Osteoblast (primary cell): ENCODE measurements around the gene KISS1. TPM values are rescaled to one million over a fixed set of nuclear protein-coding genes. Genes with fewer than 3 reads are reported as not detected.

Experiments used
- DNase-seq: peaks from one replicate; pipeline ENCODE4 v3.0.0; 2011; ENCODE audit warnings: low spot score, mixed read lengths; ENCODE audit not compliant: insufficient read length; ENCODE audit errors: missing footprints
- H2AFZ ChIP-seq: 2 replicates; pipeline ENCODE4 v1.6.0; 2011; ENCODE audit warnings: mild to moderate bottlenecking, low read length
- H3K27ac ChIP-seq: 2 replicates; pipeline ENCODE4 v1.5.1; 2011; ENCODE audit warnings: mild to moderate bottlenecking, low read depth, low read length, moderate library complexity
- H3K27me3 ChIP-seq: 2 replicates; pipeline ENCODE4 v1.6.0; 2012; ENCODE audit warnings: mild to moderate bottlenecking, control low read depth, inconsistent platforms, low read length, moderate library complexity; ENCODE audit not compliant: insufficient read depth
- H3K36me3 ChIP-seq: 2 replicates; pipeline ENCODE4 v1.5.1; 2011; ENCODE audit warnings: mild to moderate bottlenecking, low read length, control low read depth, moderate library complexity; ENCODE audit not compliant: insufficient read depth
- H3K4me1 ChIP-seq: 2 replicates; pipeline ENCODE4 v1.5.1; 2011; ENCODE audit warnings: mild to moderate bottlenecking, low read length, control low read depth, moderate library complexity; ENCODE audit not compliant: insufficient read depth
- H3K4me2 ChIP-seq: 2 replicates; pipeline ENCODE4 v1.6.0; 2011; ENCODE audit warnings: mild to moderate bottlenecking, low read length; ENCODE audit not compliant: insufficient read depth
- H3K4me3 ChIP-seq: fragments of 200-600 bp; sonication (generic); 3 replicates; pipeline ENCODE4 v1.5.1; 2012; ENCODE audit warnings: mild to moderate bottlenecking, low read length, inconsistent platforms; ENCODE audit not compliant: insufficient read depth
- H3K79me2 ChIP-seq: 2 replicates; pipeline ENCODE4 v1.6.0; 2012; ENCODE audit warnings: mild to moderate bottlenecking, low read length, control low read depth, inconsistent platforms; ENCODE audit not compliant: insufficient read depth
- H3K9me3 ChIP-seq: 2 replicates; pipeline ENCODE4 v1.5.1; 2011; ENCODE audit warnings: low read depth, low read length, control low read depth
- H4K20me1 ChIP-seq: 2 replicates; pipeline ENCODE4 v1.6.0; 2012; ENCODE audit warnings: mild to moderate bottlenecking, low read length, control low read depth; ENCODE audit not compliant: insufficient read depth
- CTCF ChIP-seq: IDR thresholded peaks from 2 replicates; pipeline ENCODE4 v1.5.1; 2011; ENCODE audit warnings: mild to moderate bottlenecking, low read depth, low read length, moderate library complexity; ENCODE audit errors: extremely low read depth
- total RNA-seq: library from RNA; depleted of rRNA; stranded (reverse); fragments of >200 nt; gene quantifications from 2 replicates; pipeline ENCODE4 v1.2.3, GENCODE V29; 2012

KISS1 gene
- total RNA-seq, 1 donor, result not detected

- Histone ChIP-seq H3K9me3 (no peaks in the 10 kb centered on the region), H2AFZ (no peak overlapping the region), H3K27ac (no peak overlapping the region), H3K79me2 (no peaks in the 10 kb centered on the region), H3K4me2 (no peak overlapping the region), H3K4me3 (no peak overlapping the region), H3K27me3 (peaks cover 14% of the 10 kb centered on the region), H3K4me1 (peaks cover 11% of the 10 kb centered on the region), H3K36me3 (no peaks in the 10 kb centered on the region), H4K20me1 (no peaks in the 10 kb centered on the region)
- no peak for DNase-seq
- TF ChIP-seq CTCF, result no peak
Observed at GRCh38 chr1:204222006-204222763, 25.9 kb upstream of the KISS1 start.

GRCh38 chr1:204221271-204221670, 25.0 kb upstream of the KISS1 start:
- Histone ChIP-seq H3K4me3 (no peak overlapping the region), H3K9me3 (no peaks in the 10 kb centered on the region), H4K20me1 (no peaks in the 10 kb centered on the region), H3K36me3 (no peaks in the 10 kb centered on the region), H3K27me3 (peaks cover 22% of the 10 kb centered on the region), H3K27ac (no peak overlapping the region), H2AFZ (no peak overlapping the region), H3K4me1 (peaks cover 9% of the 10 kb centered on the region), H3K4me2 (no peak overlapping the region), H3K79me2 (no peaks in the 10 kb centered on the region)
- no peak for DNase-seq
- no peak for TF ChIP-seq CTCF

GRCh38 chr1:204219971-204220616, 23.8 kb upstream of the KISS1 start:
- peaks cover 30% of the 10 kb centered on the region for H3K27me3 ChIP-seq
- no peak for TF ChIP-seq CTCF
- H2AFZ ChIP-seq, result no peak overlapping the region
- no peaks in the 10 kb centered on the region for H3K4me1 ChIP-seq
- H3K79me2 ChIP-seq, result no peaks in the 10 kb centered on the region
- H3K4me2 ChIP-seq, result no peak overlapping the region
- no peaks in the 10 kb centered on the region for H3K36me3 ChIP-seq
- H4K20me1 ChIP-seq, result no peaks in the 10 kb centered on the region
- no peak overlapping the region for H3K4me3 ChIP-seq
- no peaks in the 10 kb centered on the region for H3K9me3 ChIP-seq
- no peak overlapping the region for H3K27ac ChIP-seq
- no peak for DNase-seq

DNA sequence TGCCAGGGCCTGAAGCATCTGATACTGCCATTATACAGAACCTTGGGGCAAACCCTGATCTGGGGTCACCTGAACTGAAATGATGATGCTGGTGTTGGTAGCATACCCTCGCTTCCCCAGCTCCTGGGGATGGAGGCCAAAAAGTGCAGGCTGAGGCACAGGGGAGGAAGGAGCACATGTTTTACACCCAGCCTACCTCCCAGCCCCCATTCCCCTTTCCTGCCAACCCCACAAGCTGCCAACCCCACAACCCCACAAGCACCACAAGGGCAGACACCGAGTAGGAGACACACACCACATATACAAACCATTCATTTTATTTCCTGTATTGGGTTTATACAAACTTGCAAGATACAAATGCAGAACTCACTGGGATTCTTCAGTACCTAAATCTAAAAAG, 22.3 kb upstream of the KISS1 start:
- Histone ChIP-seq H2AFZ (no peak overlapping the region), H3K27ac (no peak overlapping the region), H4K20me1 (no peaks in the 10 kb centered on the region), H3K4me3 (no peak overlapping the region), H3K4me2 (no peak overlapping the region), H3K36me3 (no peaks in the 10 kb centered on the region), H3K27me3 (peaks cover 30% of the 10 kb centered on the region), H3K4me1 (no peaks in the 10 kb centered on the region), H3K9me3 (no peaks in the 10 kb centered on the region), H3K79me2 (no peaks in the 10 kb centered on the region)
- no peak for DNase-seq
- TF ChIP-seq CTCF, result no peak
